Measurements from ENCODE around the gene PDE11A. TPM values are rescaled to one million over a fixed set of nuclear protein-coding genes. Genes with fewer than 3 reads are reported as not detected.

The PDE11A gene
- total and polyA plus RNA-seq, 9 donors = 0.15 to 2.0 (median 0.42) TPM; not detected in 1

- intact Hi-C loops (cut with DNase I) = no loop called here
- 94 to 97% (median 95%) methylated on average over 4 of the region's 4 CpGs for WGBS, 3 donors
- Histone ChIP-seq H3K9me3 (no peaks in the 10 kb centered on the region), H3K36me3 (no peaks in the 10 kb centered on the region), H3K4me3 (no peak overlapping the region), H3K27me3 (no peaks in the 10 kb centered on the region), H3K4me1 (ENCODE audit: insufficient read depth) (peaks cover 6% of the 10 kb centered on the region), H3K27ac (no peak overlapping the region)
- TF ChIP-seq CTCF (IDR thresholded peaks at IDR 0.05) (no peak), EP300 (IDR thresholded peaks at IDR 0.05) (no peak)
- DNase-seq = no peak
Observed at GRCh38 chr2:177595126-177595845, 477.3 kb downstream of the PDE11A start.

- TF ChIP-seq CTCF (IDR thresholded peaks at IDR 0.05) = no peak
- TF ChIP-seq EP300 (IDR thresholded peaks at IDR 0.05) = no peak
- TF ChIP-seq POLR2A (IDR thresholded peaks at IDR 0.05) = no peak
- intact Hi-C loops (cut with DNase I) = loop anchor here in 1 of 4 donors (5.0 kb wide), 1 partner anchor 46 kb away; no protein-coding TSS in a partner anchor
- no peaks in the 10 kb centered on the region for H3K36me3 ChIP-seq
- DNase-seq = no peak
- no peaks in the 10 kb centered on the region for H3K4me1 ChIP-seq (ENCODE audit: insufficient read depth)
- no peak overlapping the region for H3K27ac ChIP-seq
- H3K9me3 ChIP-seq = no peaks in the 10 kb centered on the region
- H3K4me3 ChIP-seq = no peak overlapping the region
- WGBS, 3 donors = 94 to 98% (median 98%) methylated on average over 3 of the region's 3 CpGs
- no peaks in the 10 kb centered on the region for H3K27me3 ChIP-seq
Observed at GRCh38 chr2:177593402-177593801, 479.2 kb downstream of the PDE11A start.

- Histone ChIP-seq H3K4me1 (ENCODE audit: insufficient read depth) (no peaks in the 10 kb centered on the region), H3K9me3 (no peaks in the 10 kb centered on the region), H3K36me3 (no peaks in the 10 kb centered on the region), H3K27ac (no peak overlapping the region), H3K4me3 (no peak overlapping the region), H3K27me3 (no peaks in the 10 kb centered on the region)
- intact Hi-C loops (cut with DNase I) = loop anchor here in 1 of 4 donors (5.0 kb wide), 1 partner anchor 46 kb away; no protein-coding TSS in a partner anchor
- no peak for DNase-seq
- no peak for TF ChIP-seq CTCF (IDR thresholded peaks at IDR 0.05)
- no peak for TF ChIP-seq EP300 (IDR thresholded peaks at IDR 0.05)
- TF ChIP-seq POLR2A (IDR thresholded peaks at IDR 0.05) = no peak
Observed at GRCh38 chr2:177592945-177593344, 479.6 kb downstream of the PDE11A start.

GRCh38 chr2:177592397-177592796 lies 480.2 kb downstream of the PDE11A start:
- Histone ChIP-seq H3K4me1 (ENCODE audit: insufficient read depth) (no peaks in the 10 kb centered on the region), H3K27ac (no peak overlapping the region), H3K4me3 (no peak overlapping the region), H3K9me3 (no peaks in the 10 kb centered on the region), H3K27me3 (no peaks in the 10 kb centered on the region), H3K36me3 (no peaks in the 10 kb centered on the region)
- TF ChIP-seq POLR2A (IDR thresholded peaks at IDR 0.05) = no peak
- TF ChIP-seq EP300 (IDR thresholded peaks at IDR 0.05) = no peak
- no peak for TF ChIP-seq CTCF (IDR thresholded peaks at IDR 0.05)
- intact Hi-C loops (cut with DNase I) = loop anchor here in 1 of 4 donors (5.0 kb wide), 1 partner anchor 45 kb away; no protein-coding TSS in a partner anchor
- 95 to 100% (median 97%) methylated on average over 2 of the region's 2 CpGs for WGBS, 3 donors
- no peak for DNase-seq
